ENCODE measurements around the gene SREBF1. TPM values are rescaled to one million over a fixed set of nuclear protein-coding genes. Genes with fewer than 3 reads are reported as not detected.

Gene SREBF1
- total RNA-seq, 1 experiment from 2014 or later, result 360 TPM

- Histone ChIP-seq H3K9me3 (ENCODE audit: insufficient read depth, low read depth) (no peaks in the 10 kb centered on the region), H3K36me3 (ENCODE audit: low read depth) (no peaks in the 10 kb centered on the region), H3K9me2 (ENCODE audit: insufficient read depth) (no peaks in the 10 kb centered on the region), H3F3A (ENCODE audit: insufficient read depth, low read depth) (peaks cover 17% of the 10 kb centered on the region), H4K20me1 (ENCODE audit: insufficient read depth) (no peaks in the 10 kb centered on the region), H3K4me3 (no peak overlapping the region), H2AFZ (no peak overlapping the region), H3K27me3 (ENCODE audit: insufficient read depth, low read depth) (no peaks in the 10 kb centered on the region), H3K79me2 (ENCODE audit: low read depth) (no peaks in the 10 kb centered on the region), H3K27ac (no peak overlapping the region), H3K4me1 (replicated peaks; ENCODE audit: insufficient read depth) (peaks cover 25% of the 10 kb centered on the region), H3K4me2 (no peak overlapping the region)
- ChIA-PET POLR2A (ENCODE audit: unreplicated experiment) (no interaction called here), CTCF (interaction anchor here (0.7 kb wide), 1 partner anchor 240 kb away, joined by 3 read pairs; no protein-coding TSS in a partner anchor)
- no peak for TF ChIP-seq CTCF (conservative IDR thresholded peaks at IDR 0.05)
- no peak for TF ChIP-seq EZH2 (IDR thresholded peaks at IDR 0.05; ENCODE audit: low read depth)
- DNase-seq, result no peak
- intact Hi-C loops (cut with micrococcal nuclease; ENCODE audit: unreplicated experiment), result no loop called here
- BruUV-seq (replicated peaks), result no TSS peak
Observed at GRCh38 chr17:17847118-17847689, 10.4 kb upstream of the SREBF1 start.

DNA sequence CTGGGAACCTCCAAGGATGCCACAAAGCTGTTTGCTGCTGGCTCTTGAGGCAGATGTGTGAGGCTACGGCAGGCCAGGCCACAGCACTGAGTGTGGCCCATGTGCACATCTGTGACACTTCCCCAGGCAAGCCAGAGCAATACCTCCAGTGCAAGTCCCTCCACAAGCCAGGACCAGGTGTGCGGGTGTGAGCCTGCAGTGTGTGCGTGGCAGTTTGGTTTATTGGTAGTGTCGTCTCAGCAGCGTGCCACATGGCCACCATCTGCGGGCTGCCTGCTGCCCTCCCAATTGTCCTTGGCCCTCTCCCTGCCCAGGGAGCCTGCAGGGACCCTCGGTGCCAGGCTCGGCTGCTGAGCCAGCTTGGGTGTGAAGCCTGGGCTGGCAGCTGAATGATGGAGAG is 9.9 kb upstream of the SREBF1 start:
- Histone ChIP-seq H3K36me3 (ENCODE audit: low read depth) (no peaks in the 10 kb centered on the region), H3K27ac (no peak overlapping the region), H3K4me1 (replicated peaks; ENCODE audit: insufficient read depth) (peaks cover 30% of the 10 kb centered on the region), H3K9me2 (ENCODE audit: insufficient read depth) (no peaks in the 10 kb centered on the region), H3K9me3 (ENCODE audit: insufficient read depth, low read depth) (no peaks in the 10 kb centered on the region), H3K4me3 (no peak overlapping the region), H3K4me2 (no peak overlapping the region), H3K27me3 (ENCODE audit: insufficient read depth, low read depth) (no peaks in the 10 kb centered on the region), H2AFZ (no peak overlapping the region), H3F3A (ENCODE audit: insufficient read depth, low read depth) (peaks cover 23% of the 10 kb centered on the region), H3K79me2 (ENCODE audit: low read depth) (no peaks in the 10 kb centered on the region), H4K20me1 (ENCODE audit: insufficient read depth) (no peaks in the 10 kb centered on the region)
- CTCF ChIA-PET, result no interaction called here
- no peak for DNase-seq
- intact Hi-C loops (cut with micrococcal nuclease; ENCODE audit: unreplicated experiment), result no loop called here
- BruUV-seq (replicated peaks), result no TSS peak
- POLR2A ChIA-PET (ENCODE audit: unreplicated experiment), result no interaction called here
- no peak for TF ChIP-seq EZH2 (IDR thresholded peaks at IDR 0.05; ENCODE audit: low read depth)
- no peak for TF ChIP-seq CTCF (conservative IDR thresholded peaks at IDR 0.05)

GRCh38 chr17:17846003-17846402 is 9.2 kb upstream of the SREBF1 start:
- DNase-seq, result no peak
- H3K9me3 ChIP-seq (ENCODE audit: insufficient read depth, low read depth), result no peaks in the 10 kb centered on the region
- H3K36me3 ChIP-seq (ENCODE audit: low read depth), result no peaks in the 10 kb centered on the region
- no peak overlapping the region for H3K27ac ChIP-seq
- H3K79me2 ChIP-seq (ENCODE audit: low read depth), result no peaks in the 10 kb centered on the region
- POLR2A ChIA-PET (ENCODE audit: unreplicated experiment), result no interaction called here
- H3K4me3 ChIP-seq, result no peak overlapping the region
- H2AFZ ChIP-seq, result no peak overlapping the region
- peaks cover 37% of the 10 kb centered on the region for H3K4me1 ChIP-seq (replicated peaks; ENCODE audit: insufficient read depth)
- intact Hi-C loops (cut with micrococcal nuclease; ENCODE audit: unreplicated experiment), result no loop called here
- no TSS peak for BruUV-seq (replicated peaks)
- H3K27me3 ChIP-seq (ENCODE audit: insufficient read depth, low read depth), result no peaks in the 10 kb centered on the region
- CTCF ChIA-PET, result no interaction called here
- no peak overlapping the region for H3K4me2 ChIP-seq
- TF ChIP-seq EZH2 (IDR thresholded peaks at IDR 0.05; ENCODE audit: low read depth) (no peak), CTCF (conservative IDR thresholded peaks at IDR 0.05) (no peak)
- H4K20me1 ChIP-seq (ENCODE audit: insufficient read depth), result no peaks in the 10 kb centered on the region
- H3K9me2 ChIP-seq (ENCODE audit: insufficient read depth), result no peaks in the 10 kb centered on the region
- H3F3A ChIP-seq (ENCODE audit: insufficient read depth, low read depth), result peaks cover 29% of the 10 kb centered on the region
